HK-2 (cell line): Measurements from ENCODE around the gene RAET1G.
A peak's percentile ranks its signal among the peaks of the same experiment; 100 is the strongest.
"Not testable (repeated sequence)": the region's sequence is repeated elsewhere in the genome, so short reads cannot be mapped to it uniquely, and the experiment has no call there.

Experiments used
- DNase-seq: peaks from one replicate; pipeline ENCODE4 v3.0.0-alpha.2; 2018; ENCODE audit not compliant: unreplicated experiment

The RAET1G gene

GRCh38 chr6:149954328-149954983, 31.5 kb upstream of the RAET1G start:
- not testable (repeated sequence) for DNase-seq

GRCh38 chr6:149953934-149954327, 31.0 kb upstream of the RAET1G start:
- DNase-seq: not testable (repeated sequence)

DNA sequence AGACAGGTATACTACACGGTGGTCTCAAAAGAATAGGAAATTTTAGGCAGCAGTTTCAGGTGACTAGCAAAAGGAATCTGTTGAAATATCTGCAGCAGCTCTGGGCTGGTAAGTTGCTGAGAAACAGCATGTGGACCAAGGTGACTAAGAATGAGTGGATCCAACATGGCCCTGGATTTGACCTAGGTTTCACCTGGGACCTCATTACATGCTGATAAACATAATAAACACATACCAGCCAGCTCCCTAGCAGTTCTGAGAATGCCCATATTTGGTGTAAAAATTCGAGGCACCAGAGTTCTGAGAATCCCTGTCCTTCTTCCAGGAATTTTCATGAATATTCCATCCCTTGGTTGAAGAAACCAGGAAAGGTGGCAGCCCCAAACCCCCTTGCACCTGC, 30.5 kb upstream of the RAET1G start:
- not testable (repeated sequence) for DNase-seq

GRCh38 chr6:149951626-149952025, 28.7 kb upstream of the RAET1G start:
- no peak for DNase-seq

GRCh38 chr6:149951096-149951495, 28.2 kb upstream of the RAET1G start:
- no peak for DNase-seq

DNA sequence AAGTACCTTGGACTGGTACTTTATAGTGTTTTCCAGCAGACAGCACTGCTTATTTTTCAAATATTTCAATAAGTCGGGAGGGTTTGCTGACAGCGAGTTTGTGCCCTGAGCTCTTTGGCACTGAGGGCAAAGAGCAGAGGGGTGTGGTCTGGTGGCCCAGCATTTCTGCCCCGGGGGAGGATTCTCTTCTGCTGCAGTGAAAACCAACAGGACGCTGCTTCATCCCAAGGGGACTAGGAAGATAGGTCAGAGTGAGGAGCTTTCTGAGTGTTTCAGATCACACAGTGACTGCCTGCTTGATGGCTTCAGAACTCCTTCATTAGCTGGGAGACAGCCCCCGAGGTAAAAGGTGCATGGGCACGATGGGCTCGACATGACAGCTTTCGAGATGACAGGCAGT, 27.5 kb upstream of the RAET1G start:
- no peak for DNase-seq

- no peak for DNase-seq
These were observed 25.7 kb upstream of the RAET1G start for GRCh38 chr6:149948616-149949015.

DNA sequence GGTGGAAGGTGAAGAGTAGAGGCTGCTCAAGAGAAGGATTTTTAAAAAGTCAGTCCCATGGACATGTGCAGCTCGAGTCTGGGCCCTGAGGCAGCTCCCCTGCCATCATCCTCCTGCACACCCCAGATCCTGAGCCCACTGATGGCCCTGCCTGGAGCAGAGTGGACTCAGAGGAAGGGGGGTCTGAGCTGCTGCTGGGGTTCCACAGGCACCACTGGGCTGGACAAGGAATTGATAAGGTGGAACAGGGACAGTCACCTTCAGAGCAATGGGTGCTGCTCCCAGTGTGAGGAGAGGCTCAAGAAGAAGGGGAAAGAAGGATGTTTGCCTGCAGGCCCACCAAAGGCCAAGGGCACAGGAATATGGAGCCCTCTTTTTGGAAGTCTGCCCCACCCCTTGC, 25.1 kb upstream of the RAET1G start:
- no peak for DNase-seq

DNA sequence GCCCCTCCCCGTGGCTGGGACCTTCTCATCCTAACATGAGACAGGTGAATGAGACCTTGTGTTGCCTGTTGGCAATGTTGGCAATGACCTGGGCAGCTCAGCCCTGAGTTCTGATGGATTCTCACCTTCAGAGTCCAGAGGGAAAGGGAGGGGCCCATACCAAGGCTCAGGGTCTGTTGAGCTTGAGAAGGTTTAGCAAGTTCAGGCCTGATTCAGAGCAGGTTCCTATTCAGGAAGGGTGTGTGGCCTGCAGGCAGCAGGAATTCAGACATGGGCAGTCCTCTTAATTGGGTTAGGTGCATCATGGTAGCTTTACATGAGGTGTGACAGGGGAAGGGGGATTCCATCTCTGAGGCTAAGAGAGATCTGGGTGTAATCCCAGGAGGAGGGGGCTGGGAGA, 24.6 kb upstream of the RAET1G start:
- not testable (repeated sequence) for DNase-seq

DNA sequence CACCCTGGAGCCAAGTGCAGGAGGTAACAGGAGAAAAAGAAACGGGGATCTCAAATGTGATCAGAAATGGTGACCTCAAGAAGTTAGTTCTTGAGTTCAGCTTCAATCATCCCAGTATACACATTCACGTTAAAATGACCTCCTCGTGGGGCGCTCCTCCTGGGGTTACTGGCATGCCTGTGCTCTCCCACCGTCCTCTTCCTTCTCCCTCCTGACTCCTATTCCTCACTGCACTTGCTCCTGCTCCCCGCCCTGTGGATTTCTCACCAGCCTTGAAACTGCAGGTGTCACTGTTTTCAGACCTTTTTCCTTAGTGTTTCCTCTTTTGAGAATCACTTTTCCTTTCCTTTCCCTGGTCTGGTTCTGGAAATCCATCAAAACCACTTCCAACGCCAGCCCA, 23.7 kb upstream of the RAET1G start:
- not testable (repeated sequence) for DNase-seq

DNA sequence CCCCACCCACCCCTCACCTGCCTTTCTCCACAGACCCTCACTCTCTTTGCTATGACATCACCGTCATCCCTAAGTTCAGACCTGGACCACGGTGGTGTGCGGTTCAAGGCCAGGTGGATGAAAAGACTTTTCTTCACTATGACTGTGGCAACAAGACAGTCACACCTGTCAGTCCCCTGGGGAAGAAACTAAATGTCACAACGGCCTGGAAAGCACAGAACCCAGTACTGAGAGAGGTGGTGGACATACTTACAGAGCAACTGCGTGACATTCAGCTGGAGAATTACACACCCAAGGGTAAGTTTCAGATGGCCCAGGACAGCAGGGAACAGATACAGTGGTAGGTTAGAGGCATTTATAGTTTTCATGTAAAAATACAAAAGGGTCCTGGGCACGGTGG, 22.4 kb upstream of the RAET1G start:
- not testable (repeated sequence) for DNase-seq

GRCh38 chr6:149943321-149943720, 20.4 kb upstream of the RAET1G start:
- DNase-seq: not testable (repeated sequence)

DNA sequence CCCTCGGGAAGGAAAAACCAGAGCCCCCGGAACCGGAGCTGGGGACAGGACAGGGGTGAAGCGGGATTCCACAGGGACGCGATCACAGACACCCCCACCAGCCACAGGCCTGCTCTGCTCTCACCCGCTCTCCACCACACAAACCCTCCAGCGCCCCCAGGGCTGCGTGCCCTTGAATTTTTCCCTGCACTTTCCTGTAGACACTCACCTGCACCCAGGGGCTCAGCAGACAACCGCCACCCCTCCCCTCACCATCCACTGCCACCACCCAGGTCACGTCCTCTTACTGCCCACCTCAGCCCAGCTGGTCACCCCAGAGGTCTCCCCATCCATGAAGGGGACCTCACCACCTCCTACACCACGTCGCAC, 19.5 kb upstream of the RAET1G start:
- no peak for DNase-seq

GRCh38 chr6:149941583-149942460, 18.9 kb upstream of the RAET1G start, which contains the start of gene ULBP2:
Gene ULBP2 (plus strand): TSS chr6:149942014. CDS start chr6:149942073, 59 bp downstream.
- DNase-seq: peak; percentile 93

GRCh38 chr6:149940672-149940982, 17.7 kb upstream of the RAET1G start:
- DNase-seq: no peak

- no peak for DNase-seq
These were observed 17.2 kb upstream of the RAET1G start for GRCh38 chr6:149939909-149940671.

- DNase-seq: no peak
These were observed 16.4 kb upstream of the RAET1G start for GRCh38 chr6:149939356-149939648.

DNA sequence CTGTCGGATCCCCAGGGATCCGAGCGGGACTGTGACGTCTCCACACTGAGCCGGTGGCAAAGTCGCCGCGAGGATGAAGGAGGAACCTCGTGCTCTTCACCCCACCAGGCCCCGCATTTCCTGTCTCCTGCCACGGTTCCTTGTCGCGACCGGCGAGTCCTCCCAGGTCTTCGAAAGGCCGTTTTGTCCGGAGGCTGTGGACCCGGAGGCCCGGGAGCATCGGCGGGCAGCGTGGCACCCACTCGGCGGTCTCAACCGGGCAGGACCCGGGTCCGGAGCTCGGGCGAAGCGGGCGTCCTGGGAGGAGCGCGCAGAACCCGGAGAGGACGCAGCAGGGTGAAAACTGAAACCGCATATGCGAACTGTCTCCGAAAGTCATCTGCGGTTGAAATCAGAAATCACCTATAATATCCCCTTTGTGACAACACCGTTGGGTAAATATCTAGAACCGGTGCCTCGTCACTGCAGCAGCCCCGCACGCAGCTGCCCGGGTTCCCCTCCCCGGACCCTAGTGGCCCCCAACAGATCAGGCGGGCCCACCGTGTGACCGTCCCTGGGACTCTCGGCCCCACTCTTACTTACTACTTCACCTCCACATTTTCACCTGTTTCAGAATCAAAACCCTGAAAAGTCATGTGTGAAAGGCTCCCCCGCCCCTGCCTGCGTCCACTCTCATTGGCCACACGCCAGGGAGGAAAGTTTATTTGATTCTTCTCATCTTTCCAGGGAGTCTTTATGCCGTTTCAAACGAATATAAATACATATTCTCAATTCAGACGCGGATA, 15.8 kb upstream of the RAET1G start:
- DNase-seq: peak; percentile 42

GRCh38 chr6:149938013-149938570, 15.2 kb upstream of the RAET1G start:
- DNase-seq: not testable (repeated sequence)

DNA sequence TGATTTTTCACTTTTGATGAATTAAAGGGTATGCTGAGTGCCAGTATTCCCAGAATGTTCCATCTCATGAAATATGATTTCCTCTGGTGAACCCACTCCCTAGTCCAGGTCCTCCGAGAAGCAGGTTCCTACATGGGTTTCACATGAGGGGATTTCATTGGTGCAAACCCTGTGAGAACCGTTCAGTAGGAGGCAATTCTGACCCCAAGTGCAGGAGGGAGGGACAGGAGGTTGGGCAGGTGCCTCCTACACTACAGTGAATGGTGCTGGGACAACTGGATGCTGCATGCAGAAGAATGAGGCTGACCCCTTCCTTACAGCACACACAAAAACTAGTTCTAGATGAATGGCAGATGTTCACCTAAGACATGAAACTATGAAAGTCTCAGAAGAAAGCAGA, 13.8 kb upstream of the RAET1G start:
- no peak for DNase-seq

- DNase-seq: no peak
These were observed 12.7 kb upstream of the RAET1G start for GRCh38 chr6:149935668-149936067.

GRCh38 chr6:149935246-149935645, 12.3 kb upstream of the RAET1G start:
- no peak for DNase-seq
